NCI-H2107 treated with DMSO at 0.1 percent for 48 hours (cell line): ENCODE measurements around the gene CDKN1C.

Source experiments
- DNase-seq: peaks from one replicate; lab custom pipeline; 2025; ENCODE audit not compliant: unreplicated experiment; lab: John Stamatoyannopoulos, UW

Gene CDKN1C

DNA sequence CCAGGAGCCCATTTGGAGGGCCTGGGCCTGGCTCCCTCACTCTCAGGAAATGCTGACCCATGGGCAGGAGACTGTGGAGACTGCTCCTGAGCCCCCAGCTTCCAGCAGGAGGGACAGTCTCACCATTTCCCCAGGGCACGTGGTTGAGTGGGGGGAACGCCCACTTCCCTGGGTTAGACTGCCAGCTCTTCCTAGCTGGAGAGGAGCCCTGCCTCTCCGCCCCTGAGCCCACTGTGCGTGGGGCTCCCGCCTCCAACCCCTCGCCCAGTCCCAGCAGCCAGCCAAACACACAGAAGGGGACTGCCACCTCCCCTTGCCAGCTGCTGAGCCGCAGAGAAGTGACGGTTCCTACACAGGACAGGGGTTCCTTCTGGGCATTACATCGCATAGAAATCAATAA lies 37.1 kb downstream of the CDKN1C start:
- DNase-seq = no peak

GRCh38 chr11:2847561-2847960 lies 38.0 kb downstream of the CDKN1C start:
- no peak for DNase-seq

DNA sequence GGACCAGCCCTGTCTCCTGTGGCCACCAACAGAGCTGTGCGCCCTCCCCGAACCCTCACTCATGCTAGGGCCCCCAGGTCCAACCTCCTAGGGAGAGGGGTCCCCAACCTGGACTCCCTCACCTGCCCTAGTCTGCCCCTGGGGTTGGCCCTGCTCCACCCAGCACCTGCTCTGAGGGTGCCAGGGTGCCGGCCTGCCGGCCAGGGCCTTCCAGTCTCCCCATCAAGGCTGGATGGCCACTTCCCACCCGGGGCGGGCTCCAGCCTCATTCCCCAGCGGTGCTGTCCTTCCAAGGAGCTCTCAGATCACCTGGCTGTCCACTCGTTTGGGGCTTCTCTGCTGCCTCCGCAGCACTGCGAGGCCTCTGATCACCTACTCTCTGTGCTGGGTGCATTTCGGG lies 39.1 kb downstream of the CDKN1C start:
- DNase-seq = no peak

- no peak for DNase-seq
These were observed 39.5 kb downstream of the CDKN1C start for GRCh38 chr11:2846056-2846455.

GRCh38 chr11:2844996-2845395 lies 40.6 kb downstream of the CDKN1C start:
- no peak for DNase-seq

DNA sequence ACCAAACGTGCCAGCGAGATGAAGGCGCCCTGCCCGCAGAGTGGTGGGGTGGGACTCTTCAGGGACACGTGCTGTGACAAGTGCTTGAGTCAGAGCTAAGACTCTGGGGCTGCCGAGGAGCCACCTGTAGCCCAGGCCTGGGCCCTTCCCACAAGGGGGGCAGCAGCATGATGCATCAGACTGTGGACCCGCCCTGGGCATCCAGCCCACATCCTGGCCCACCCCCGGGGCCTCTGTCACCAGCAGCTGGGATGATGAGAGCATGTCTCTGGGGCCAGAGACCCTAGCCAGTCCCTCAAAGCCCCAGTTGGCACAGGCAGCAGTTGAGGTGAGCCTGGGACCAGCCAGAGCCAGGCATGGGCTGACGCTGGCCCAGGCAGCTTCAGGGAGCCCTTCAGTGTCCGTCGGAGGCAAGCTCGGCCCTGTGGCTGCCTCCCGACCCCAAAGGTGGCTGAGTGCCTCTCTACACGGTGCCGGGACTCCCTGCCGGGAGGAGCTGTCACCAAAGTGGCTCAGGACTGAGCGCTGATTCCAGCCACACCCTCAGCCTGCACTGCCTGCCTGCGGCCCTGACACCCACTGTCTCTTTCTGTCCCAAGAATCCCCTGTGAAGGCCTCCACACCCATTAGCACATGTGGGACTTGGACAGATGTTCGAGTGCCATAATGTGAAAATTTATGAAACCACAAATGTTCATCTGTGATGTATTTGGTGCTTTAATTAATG lies 41.3 kb downstream of the CDKN1C start:
- DNase-seq = no peak

GRCh38 chr11:2843551-2843950 lies 42.0 kb downstream of the CDKN1C start:
- DNase-seq = no peak

GRCh38 chr11:2842876-2843275 lies 42.7 kb downstream of the CDKN1C start:
- no peak for DNase-seq

DNA sequence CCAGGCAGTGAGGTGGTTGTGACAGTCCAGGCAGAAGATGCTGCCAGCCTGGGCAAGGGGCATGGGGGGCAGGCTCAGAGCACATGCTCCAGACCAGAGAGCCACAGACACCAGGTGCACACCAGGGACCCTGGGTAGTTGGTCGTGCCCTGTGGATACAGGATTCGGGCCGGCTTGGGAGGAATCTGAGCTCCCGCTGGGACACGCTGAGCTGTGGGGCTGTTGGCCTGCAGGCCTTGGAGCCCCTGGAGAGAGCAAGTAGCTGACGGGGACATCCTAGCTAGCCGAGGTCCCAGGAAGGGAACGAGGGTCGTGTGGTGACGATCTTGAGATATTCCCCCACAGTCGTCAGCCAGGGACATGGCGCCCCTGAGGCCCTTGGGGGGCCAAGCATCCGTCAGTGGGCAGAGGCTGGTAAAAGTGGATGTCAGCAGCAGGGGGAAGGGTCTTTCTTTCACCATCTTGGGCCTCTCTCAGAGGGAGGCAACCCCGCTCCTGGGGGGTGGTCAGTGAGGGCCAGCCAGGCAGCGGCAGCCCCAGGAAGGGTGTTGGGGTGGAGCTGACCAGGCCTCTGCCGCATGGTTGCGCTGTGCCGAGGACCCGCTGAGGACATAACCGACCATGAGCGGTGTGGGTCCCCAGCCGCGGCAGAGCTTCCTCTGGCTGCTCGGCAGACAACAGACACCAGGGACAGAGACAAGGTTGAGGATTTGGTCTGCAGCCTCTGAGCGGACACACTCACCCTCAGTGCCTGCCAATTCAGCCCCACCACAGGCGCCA lies 44.0 kb downstream of the CDKN1C start:
- DNase-seq = no peak

- no peak for DNase-seq
These were observed 46.1 kb downstream of the CDKN1C start for GRCh38 chr11:2839395-2839943.

GRCh38 chr11:2838676-2839294 lies 46.8 kb downstream of the CDKN1C start:
- DNase-seq = no peak

DNA sequence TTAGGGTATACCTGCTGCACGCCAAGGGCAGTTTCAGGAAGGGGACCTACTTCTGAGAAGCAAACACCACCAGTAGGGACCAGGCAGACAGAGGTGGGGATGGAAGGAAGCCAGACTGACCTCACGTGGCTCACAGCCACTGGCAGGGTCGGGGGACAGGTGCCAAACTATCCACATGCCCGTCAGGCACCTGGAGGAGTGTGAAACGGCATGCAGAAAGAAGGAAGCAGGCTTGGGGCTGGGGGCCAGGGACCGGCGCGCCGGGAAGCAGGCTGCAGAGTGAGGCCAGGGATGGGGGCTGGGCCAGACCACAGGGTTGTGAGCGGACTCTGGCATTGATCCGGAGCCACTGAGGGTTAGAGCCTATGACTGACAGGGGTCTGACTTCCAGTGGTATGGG lies 47.5 kb downstream of the CDKN1C start:
- no peak for DNase-seq

- no peak for DNase-seq
These were observed 47.9 kb downstream of the CDKN1C start for GRCh38 chr11:2837651-2838050.

DNA sequence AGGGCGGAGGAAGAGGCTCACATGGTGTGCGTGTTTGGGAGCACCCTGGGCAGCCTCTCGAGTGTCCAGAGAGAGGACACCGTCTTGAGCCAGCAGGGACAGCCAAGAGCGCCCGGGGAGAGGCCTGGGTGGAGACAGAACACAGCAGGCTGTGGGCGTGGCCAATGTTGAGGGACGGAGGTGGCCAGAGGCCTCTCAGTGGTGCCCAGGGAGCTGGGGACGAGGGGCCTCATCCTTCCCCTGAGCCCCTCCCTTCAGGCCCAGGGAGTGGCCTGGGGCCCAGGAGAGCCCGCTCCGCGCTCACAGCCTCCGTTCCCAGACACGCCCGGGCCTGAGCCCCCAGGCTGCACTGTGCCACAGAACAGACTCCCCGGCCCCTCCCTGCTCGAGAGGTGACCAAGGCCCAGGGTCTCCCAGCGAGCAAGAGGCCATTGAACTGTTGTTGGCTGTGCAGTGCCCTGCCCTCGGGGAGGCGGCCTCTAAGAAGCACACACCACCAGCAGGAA lies 48.4 kb downstream of the CDKN1C start:
- no peak for DNase-seq

DNA sequence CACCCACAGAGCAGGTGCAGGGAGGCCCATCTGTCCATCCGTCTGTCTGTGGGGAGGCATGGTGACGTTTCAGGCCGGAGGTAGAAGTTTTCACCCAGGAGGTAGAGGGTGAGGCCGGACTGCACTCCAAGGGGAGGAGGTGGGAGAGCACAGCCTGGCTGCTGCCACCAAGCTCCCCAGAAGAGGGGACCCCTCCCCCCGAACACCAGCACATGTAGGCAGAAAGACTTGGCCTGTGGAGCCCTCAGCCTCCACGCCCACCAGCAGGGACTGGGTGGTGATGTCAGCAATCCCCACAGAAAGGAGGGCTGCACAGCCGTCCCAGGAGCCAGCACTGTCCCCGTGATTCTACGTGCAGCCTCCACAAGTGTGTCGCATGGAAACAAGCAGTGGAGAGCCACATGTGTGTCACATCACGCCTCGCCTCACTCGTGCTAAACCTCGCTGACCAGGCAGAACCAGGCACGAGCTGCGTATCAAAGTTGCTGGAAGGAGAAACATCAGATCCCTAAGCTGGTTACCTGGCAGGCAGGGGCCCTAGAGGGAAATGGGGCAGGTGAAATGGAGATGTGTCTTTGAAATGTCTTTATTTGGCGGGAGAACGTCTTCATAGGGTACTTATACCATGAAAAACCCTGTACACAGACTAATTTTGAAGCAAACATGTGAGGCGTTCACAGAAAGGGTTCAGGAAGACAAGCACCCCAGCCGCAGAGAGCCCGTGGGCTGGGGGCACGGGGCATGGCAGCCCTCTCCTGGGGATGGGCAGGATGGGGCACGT lies 49.1 kb downstream of the CDKN1C start:
- no peak for DNase-seq

DNA sequence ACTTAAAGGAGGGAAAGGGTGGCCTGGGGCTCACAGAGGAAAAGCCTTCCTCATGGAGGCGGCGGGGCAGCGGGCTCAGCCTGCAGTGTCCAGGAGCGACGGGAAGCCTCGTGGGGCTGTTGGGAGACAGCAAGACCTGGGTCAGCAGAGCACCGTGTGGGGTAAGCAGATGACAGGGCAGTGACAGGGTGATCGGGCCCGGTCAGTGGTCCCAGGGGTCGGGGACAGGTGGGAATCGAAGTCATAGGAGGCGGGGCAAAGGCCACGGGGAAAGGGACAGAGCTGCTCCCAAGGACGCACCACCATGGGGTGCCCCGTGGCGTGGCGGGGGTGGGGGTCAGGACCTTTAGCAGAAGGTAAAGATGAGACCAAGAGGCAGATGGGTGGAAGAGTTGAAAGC lies 49.8 kb downstream of the CDKN1C start:
- no peak for DNase-seq

DNA sequence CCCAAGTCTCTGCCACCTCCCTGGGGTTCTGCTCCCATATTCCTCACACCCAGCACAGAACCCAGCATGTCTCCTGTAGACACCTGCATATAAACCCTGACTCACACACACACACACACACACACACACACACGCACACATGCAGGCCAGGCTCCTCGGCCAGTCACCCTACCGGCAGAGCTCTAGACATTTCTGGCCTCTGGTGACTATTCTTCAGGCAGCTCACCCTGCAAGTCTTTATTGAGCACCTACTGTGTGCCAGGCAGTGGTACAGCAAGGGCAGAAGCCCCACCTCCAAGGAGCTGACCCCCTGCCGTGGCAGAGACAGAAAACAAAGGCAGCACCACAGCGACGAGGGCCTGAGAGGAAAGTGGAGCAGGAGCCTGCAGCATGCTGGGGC lies 50.3 kb downstream of the CDKN1C start:
- DNase-seq = no peak

- no peak for DNase-seq
These were observed 50.9 kb downstream of the CDKN1C start for GRCh38 chr11:2834503-2835273.

DNA sequence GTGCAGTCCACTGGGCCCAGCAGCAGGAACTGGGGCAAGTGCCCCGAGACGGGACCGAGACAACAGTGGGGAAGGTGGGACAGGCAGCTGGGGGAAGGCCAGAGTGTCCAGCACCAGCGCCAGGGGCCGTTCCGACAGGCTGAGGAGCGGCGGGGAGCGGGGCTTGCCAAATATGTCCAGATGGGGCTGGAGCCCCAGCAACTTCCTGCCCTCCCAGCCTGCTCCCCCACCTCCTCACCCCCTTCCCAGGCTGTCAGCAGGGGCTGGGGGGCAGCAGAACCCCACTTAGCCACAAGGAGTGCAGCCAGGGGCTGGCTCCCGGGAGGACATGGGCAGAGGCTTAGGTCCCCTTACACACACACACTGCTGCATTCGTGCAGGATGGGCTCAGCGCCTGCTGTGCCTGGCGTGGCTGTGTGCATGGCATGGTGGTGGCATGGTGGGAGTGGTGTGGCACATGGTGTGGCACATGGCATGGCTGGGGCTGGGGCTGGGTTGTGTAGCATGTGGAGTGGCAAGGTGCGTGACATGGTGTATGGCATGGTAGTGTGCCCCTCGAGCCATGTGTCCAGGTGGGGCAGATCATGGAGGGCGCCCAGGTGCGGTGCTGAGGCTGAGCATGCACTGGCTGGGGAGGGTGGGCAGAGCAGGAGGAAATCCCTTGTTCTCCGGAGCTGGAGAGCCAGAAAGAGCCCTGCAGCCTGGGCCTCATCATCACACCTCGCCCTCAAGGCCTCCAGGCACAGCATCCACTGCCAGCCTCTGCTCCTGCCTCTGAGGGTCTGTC lies 51.7 kb downstream of the CDKN1C start:
- DNase-seq = no peak
